KMS-11 (cell line): Measurements from ENCODE around the gene COL4A6.
"Not testable (repeated sequence)": the region's sequence is repeated elsewhere in the genome, so short reads cannot be mapped to it uniquely, and the experiment has no call there.

Source experiments
- H2AFZ ChIP-seq: fragments of 200-600 bp; sonication (generic); 2 replicates; pipeline ENCODE4 v1.6.1; 2016; ENCODE audit warnings: antibody characterized with exemption, mixed run types, low read depth
- H3K27ac ChIP-seq: fragments of 200-600 bp; sonication (generic); 2 replicates; pipeline ENCODE4 v1.6.1; 2016; ENCODE audit warnings: mild to moderate bottlenecking, mixed run types
- H3K27me3 ChIP-seq: fragments of 200-600 bp; sonication (generic); 2 replicates; pipeline ENCODE4 v1.6.1; 2017; ENCODE audit warnings: mild to moderate bottlenecking, low read depth, mixed run types, moderate library complexity; ENCODE audit not compliant: insufficient read depth
- H3K36me3 ChIP-seq: fragments of 200-600 bp; sonication (generic); 2 replicates; pipeline ENCODE4 v1.6.1; 2017; ENCODE audit warnings: mild to moderate bottlenecking, mixed run types; ENCODE audit not compliant: insufficient read depth
- H3K4me1 ChIP-seq: fragments of 200-600 bp; sonication (generic); 2 replicates; pipeline ENCODE4 v1.6.1; 2016; ENCODE audit warnings: mild to moderate bottlenecking, low read depth, mixed run types; ENCODE audit not compliant: poor library complexity, severe bottlenecking
- H3K4me2 ChIP-seq: fragments of 200-600 bp; sonication (generic); 2 replicates; pipeline ENCODE4 v1.7.0; 2016; ENCODE audit warnings: mild to moderate bottlenecking, mixed run types
- H3K4me3 ChIP-seq: fragments of 200-600 bp; sonication (generic); IDR thresholded peaks from 2 replicates; pipeline ENCODE4 v1.6.1; 2017; ENCODE audit warnings: low read depth, low read length, mixed read lengths; ENCODE audit not compliant: insufficient read depth
- H3K79me2 ChIP-seq: fragments of 200-600 bp; sonication (generic); 2 replicates; pipeline ENCODE4 v1.6.1; 2016; ENCODE audit warnings: low read depth, mixed run types; ENCODE audit not compliant: insufficient read depth
- H3K9ac ChIP-seq: fragments of 200-600 bp; sonication (generic); 2 replicates; pipeline ENCODE4 v1.6.1; 2016; ENCODE audit warnings: mild to moderate bottlenecking, mixed run types
- H4K20me1 ChIP-seq: fragments of 200-600 bp; sonication (generic); 2 replicates; pipeline ENCODE4 v1.6.1; 2016; ENCODE audit warnings: mild to moderate bottlenecking, mixed run types; ENCODE audit not compliant: insufficient read depth
- TF ChIP-seq, protein P1 (sequence below): fragments of 200-600 bp; sonication (generic); conservative IDR thresholded peaks from 2 replicates; pipeline ENCODE4 v1.6.1; 2017; ENCODE audit warnings: low read depth, mild to moderate bottlenecking, antibody characterized with exemption, low read length, moderate library complexity, mixed read lengths

Gene COL4A6

GRCh38 chrX:108396188-108396891 lies 41.9 kb downstream of the COL4A6 start:
- TF ChIP-seq, protein P1, sequence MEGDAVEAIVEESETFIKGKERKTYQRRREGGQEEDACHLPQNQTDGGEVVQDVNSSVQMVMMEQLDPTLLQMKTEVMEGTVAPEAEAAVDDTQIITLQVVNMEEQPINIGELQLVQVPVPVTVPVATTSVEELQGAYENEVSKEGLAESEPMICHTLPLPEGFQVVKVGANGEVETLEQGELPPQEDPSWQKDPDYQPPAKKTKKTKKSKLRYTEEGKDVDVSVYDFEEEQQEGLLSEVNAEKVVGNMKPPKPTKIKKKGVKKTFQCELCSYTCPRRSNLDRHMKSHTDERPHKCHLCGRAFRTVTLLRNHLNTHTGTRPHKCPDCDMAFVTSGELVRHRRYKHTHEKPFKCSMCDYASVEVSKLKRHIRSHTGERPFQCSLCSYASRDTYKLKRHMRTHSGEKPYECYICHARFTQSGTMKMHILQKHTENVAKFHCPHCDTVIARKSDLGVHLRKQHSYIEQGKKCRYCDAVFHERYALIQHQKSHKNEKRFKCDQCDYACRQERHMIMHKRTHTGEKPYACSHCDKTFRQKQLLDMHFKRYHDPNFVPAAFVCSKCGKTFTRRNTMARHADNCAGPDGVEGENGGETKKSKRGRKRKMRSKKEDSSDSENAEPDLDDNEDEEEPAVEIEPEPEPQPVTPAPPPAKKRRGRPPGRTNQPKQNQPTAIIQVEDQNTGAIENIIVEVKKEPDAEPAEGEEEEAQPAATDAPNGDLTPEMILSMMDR = no peak
- H3K79me2 ChIP-seq = no peaks in the 10 kb centered on the region
- H2AFZ ChIP-seq = no peak overlapping the region
- H3K9ac ChIP-seq = no peak overlapping the region
- H3K27ac ChIP-seq = no peak overlapping the region
- no peaks in the 10 kb centered on the region for H3K27me3 ChIP-seq
- no peak overlapping the region for H3K4me3 ChIP-seq
- no peaks in the 10 kb centered on the region for H3K36me3 ChIP-seq
- no peaks in the 10 kb centered on the region for H3K4me1 ChIP-seq
- no peaks in the 10 kb centered on the region for H4K20me1 ChIP-seq
- no peak overlapping the region for H3K4me2 ChIP-seq

DNA sequence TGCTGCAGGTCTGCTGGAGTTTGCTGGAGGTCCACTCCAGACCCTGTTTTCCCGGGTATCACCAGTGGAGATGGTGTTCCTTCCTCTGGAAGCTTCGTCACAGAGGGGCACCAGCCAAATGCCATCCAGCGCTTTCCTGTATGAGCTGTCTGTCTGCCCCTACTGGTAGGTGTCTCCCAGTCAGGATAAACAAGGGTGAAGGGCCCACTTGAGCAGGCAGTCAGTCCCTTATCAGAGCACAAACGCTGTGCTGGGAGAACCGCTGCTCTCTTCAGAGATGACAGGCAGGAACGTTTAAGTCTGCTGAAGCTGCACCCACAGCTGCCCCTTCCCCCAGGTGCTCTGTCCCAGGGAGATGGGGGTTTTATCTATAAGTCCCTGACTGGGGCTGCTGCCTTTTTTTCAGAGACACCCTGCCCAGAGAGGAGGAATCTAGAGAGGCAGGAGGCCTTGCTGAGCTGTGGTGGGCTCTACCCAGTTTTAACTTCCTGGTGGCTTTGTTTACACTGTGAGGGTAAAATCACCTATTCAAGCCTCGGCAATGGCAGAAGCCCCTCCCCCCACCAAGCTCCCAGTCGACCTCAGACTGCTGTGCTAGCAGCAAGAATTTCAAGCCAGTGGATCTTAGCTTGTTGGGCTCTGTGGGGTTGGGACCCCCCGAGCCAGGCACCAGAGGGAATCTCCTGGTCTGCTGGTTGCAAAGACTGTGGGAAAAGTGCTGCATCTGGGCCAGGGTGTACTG lies 47.1 kb downstream of the COL4A6 start:
- not testable (repeated sequence) for H3K4me1 ChIP-seq, H2AFZ ChIP-seq, H3K27me3 ChIP-seq, H3K27ac ChIP-seq, H3K36me3 ChIP-seq, H3K4me2 ChIP-seq, H3K79me2 ChIP-seq, H4K20me1 ChIP-seq, H3K4me3 ChIP-seq, H3K9ac ChIP-seq

DNA sequence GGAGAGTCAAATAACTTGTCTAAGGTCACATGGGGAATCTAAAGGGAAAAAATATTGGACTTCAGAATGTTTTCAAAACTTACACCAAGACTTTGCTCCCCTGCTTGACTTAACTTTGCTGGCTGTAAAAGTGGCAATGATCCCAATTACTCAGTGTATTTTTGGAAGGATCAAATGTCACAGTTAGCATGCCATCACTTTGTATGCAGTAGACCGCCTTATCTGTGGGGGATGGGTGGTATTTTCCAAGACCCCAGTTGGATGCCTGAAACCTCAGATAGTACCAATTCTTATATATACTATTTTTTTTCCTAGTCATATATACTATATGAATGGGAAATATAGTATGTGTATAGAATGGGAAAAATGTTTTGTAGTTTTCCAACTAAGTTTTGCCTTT lies 53.4 kb downstream of the COL4A6 start:
- no peak overlapping the region for H3K4me2 ChIP-seq
- no peaks in the 10 kb centered on the region for H3K79me2 ChIP-seq
- H3K36me3 ChIP-seq = no peaks in the 10 kb centered on the region
- no peak overlapping the region for H3K4me3 ChIP-seq
- no peak overlapping the region for H2AFZ ChIP-seq
- H3K9ac ChIP-seq = no peak overlapping the region
- H4K20me1 ChIP-seq = no peaks in the 10 kb centered on the region
- H3K27ac ChIP-seq = no peak overlapping the region
- no peaks in the 10 kb centered on the region for H3K4me1 ChIP-seq
- TF ChIP-seq, protein P1 = no peak
- no peaks in the 10 kb centered on the region for H3K27me3 ChIP-seq

GRCh38 chrX:108380222-108380621 lies 58.0 kb downstream of the COL4A6 start:
- H4K20me1 ChIP-seq = no peaks in the 10 kb centered on the region
- H3K9ac ChIP-seq = no peak overlapping the region
- H3K79me2 ChIP-seq = no peaks in the 10 kb centered on the region
- no peaks in the 10 kb centered on the region for H3K27me3 ChIP-seq
- no peaks in the 10 kb centered on the region for H3K4me1 ChIP-seq
- H3K4me3 ChIP-seq = no peak overlapping the region
- H3K27ac ChIP-seq = no peak overlapping the region
- no peak overlapping the region for H3K4me2 ChIP-seq
- TF ChIP-seq, protein P1 = no peak
- no peaks in the 10 kb centered on the region for H3K36me3 ChIP-seq
- no peak overlapping the region for H2AFZ ChIP-seq

GRCh38 chrX:108376821-108377220 lies 61.4 kb downstream of the COL4A6 start:
- not testable (repeated sequence) for H4K20me1 ChIP-seq, H3K4me2 ChIP-seq, H3K4me1 ChIP-seq, H3K36me3 ChIP-seq, H2AFZ ChIP-seq, H3K4me3 ChIP-seq, H3K9ac ChIP-seq, H3K79me2 ChIP-seq, H3K27ac ChIP-seq, H3K27me3 ChIP-seq

- not testable (repeated sequence) for H3K9ac ChIP-seq, H3K27me3 ChIP-seq, H3K27ac ChIP-seq
Observed at GRCh38 chrX:108375591-108375990, 62.6 kb downstream of the COL4A6 start.

More at GRCh38 chrX:108375591-108375990, 62.6 kb downstream of the COL4A6 start:
- not testable (repeated sequence) for H4K20me1 ChIP-seq, H3K4me1 ChIP-seq, H3K4me2 ChIP-seq, H2AFZ ChIP-seq, H3K79me2 ChIP-seq, H3K4me3 ChIP-seq, H3K36me3 ChIP-seq
